OCI-LY7 (cell line): ENCODE measurements around the gene FMNL2.
"Not testable (repeated sequence)": the region's sequence is repeated elsewhere in the genome, so short reads cannot be mapped to it uniquely, and the experiment has no call there.

Source experiments
- EZH2phosphoT487 ChIP-seq: fragments of 200-600 bp; sonication (generic); IDR thresholded peaks from 2 replicates; pipeline ENCODE4 v1.6.1; 2018; ENCODE audit warnings: low read depth, borderline replicate concordance, mild to moderate bottlenecking, mixed run types, antibody characterized with exemption, low read length, moderate library complexity, mixed read lengths
- TF ChIP-seq, protein P1 (sequence below): fragments of 200-600 bp; sonication (generic); conservative IDR thresholded peaks from 2 replicates; pipeline ENCODE4 v1.5.1; 2014; ENCODE audit warnings: mild to moderate bottlenecking, antibody characterized with exemption, low read length, moderate library complexity, mixed read lengths

DNA sequence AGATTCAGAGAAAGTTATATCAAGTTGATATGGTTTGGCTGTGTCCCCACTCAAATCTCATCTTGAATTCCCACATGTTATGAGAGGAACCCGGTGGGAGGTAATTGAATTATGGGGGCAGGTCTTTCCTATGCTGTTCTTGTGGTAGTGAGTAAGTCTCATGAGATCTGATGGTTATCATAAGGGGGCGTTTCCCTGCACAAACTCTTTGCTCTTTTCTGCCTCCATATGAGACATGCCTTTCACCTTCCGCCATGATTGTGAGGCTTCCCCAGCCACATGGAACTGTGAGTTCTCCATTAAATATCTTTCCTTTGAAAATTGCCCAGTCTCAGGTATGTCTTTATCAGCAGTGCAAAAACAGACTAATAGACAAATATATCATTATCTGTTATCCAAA, 187.5 kb downstream of the FMNL2 start:
- not testable (repeated sequence) for TF ChIP-seq EZH2phosphoT487
- TF ChIP-seq, protein P1, sequence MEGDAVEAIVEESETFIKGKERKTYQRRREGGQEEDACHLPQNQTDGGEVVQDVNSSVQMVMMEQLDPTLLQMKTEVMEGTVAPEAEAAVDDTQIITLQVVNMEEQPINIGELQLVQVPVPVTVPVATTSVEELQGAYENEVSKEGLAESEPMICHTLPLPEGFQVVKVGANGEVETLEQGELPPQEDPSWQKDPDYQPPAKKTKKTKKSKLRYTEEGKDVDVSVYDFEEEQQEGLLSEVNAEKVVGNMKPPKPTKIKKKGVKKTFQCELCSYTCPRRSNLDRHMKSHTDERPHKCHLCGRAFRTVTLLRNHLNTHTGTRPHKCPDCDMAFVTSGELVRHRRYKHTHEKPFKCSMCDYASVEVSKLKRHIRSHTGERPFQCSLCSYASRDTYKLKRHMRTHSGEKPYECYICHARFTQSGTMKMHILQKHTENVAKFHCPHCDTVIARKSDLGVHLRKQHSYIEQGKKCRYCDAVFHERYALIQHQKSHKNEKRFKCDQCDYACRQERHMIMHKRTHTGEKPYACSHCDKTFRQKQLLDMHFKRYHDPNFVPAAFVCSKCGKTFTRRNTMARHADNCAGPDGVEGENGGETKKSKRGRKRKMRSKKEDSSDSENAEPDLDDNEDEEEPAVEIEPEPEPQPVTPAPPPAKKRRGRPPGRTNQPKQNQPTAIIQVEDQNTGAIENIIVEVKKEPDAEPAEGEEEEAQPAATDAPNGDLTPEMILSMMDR: not testable (repeated sequence)
